NCI-H1417 (cell line): ENCODE data around the gene NOTCH1.

ENCODE experiments used
- DNase-seq, 3 experiments: peaks; one replicate each; lab custom pipeline; 2025; lab: John Stamatoyannopoulos, UW

The NOTCH1 gene

DNA sequence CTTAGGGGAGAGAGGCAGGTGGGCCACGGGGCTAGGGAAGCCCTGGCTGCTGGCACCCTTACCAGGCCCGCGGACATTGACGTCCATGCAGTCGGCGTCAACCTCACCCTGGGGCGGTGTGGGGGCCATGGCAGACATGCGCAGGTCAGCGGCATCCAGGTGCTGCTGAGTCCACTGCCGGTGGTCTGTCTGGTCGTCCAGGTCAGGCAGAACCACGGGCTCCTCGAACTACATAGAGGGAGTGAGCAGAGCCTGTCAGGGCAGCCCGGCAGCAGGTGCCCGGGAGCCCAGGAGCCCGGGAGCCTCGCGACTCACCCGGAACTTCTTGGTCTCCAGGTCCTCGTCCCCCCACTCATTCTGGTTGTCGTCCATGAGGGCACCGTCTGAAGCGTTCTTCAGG, 44.2 kb downstream of the NOTCH1 start:
- no peak for DNase-seq

DNA sequence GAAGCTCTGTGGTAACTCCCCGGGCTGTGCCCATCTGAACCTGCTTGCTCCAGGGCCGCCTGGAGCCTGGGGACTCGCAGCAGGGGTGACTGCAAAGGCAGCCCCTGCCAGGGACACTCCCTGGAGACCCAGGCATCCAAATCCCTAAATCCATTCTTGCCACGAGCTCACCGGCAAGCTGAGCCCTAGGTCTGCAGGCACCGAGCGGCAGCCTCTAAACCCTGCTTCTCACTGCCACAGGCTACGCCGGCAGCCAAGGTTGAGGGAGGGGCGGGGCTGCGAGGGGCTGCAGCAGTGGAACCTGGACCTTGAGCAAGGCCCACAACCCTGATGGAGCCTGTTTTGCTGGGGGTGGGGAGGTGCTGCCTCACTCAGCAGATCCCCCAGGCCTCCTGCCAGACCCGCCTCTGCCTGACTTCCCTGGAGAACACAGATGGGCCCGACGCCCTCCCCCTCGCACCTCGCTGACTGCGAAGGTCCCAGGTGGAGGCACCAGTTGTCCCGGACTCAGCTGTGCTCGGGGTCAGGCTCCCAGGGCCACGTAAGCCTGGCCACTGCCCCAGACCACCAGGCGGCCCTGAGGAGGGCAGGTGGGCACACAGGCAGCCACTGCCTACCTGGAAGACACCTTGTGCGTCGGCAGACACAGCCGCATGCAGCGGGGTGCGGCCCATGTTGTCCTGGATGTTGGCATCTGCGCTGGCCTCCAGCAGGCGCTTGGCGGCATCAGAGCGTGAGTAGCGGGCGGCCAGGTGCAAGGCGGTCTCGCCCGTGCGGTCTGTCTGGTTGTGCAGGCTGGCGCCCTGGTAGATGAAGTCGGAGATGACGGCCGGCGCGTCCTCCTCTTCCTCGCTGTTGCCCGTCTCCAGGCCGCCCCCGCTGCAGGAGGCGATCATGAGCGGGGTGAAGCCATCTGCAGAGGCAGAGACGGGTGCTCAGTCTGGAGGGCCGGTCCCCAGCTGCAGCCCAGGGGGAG, 45.6 kb downstream of the NOTCH1 start:
- DNase-seq, result no peak

DNA sequence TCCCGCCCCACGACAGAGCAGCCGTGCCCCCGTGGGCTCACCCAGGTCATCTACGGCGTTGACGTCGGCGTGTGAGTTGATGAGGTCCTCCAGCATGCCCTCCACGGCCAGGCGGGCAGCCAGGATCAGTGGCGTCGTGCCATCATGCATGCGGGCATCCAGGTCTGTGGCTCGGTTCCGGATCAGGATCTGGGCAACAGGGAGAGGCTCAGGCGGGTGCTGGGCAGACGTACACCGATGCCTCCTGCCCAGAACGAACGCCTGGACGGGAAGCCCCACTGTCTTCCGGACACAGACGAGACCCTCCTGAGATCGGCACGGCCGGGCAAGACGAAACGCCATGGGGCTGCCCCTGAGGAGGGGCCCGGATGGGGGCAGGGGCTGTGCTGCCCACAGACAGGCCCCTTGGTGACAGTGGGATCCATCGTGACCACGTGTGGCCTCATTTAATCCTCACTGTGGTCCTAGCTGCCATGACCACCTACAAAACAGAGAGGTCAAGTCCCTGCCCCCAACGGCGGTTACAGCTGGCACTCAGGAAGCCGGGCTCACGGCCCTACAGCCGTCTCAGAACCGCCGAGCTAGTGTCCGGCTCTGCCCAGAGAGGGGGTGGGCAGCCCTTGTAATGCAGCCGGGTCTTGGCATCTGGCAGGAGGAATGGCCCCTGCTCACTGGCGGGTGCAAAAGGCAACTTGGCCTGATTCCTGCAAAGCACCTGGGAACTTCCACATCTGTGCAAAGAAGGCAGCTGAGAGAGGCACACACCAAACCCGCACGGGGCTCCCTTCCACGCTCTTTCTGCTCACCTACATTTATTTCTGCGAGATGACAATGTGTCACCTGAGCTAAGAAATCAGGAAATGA, 46.5 kb downstream of the NOTCH1 start:
- no peak for DNase-seq

DNA sequence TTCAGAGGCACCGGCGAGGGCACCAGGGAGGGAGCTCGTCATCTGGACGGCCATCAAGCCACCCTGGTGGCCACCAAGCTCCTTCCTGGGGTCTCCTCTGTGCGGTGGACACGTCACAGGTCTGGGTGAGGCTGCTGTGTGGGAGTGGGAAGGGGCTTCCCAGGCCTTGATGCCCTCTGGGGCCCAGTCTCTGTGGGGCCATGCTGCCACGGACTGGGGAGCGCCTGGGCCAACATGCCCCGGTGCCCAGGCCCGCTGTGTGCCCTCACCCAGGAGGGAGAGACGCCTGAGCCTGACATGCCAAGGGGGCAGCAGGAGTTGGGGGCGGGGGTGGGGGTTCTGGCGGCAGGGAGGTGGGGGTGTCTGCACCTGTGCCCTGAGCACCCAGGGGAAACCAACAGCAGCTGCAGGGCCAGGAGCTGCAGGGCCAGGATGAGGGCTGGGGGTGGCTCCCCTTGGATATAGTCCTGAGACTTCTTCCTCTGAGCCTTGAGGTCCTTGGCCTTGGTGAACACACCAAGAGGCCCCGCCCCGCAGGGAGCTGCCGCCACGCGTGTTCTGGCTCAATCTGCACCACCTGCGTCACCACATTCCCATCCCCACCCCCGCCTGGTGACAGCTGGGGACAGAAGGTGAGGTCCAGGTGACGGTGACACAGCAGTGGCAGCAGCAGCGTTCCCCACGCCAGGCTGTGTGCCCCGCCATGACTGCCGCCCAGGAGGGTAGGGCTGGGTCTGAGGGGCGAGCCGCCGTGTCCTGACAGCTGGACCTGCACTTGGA, 47.7 kb downstream of the NOTCH1 start:
- DNase-seq, result peak in 1 of 3 experiments; percentile 11

DNA sequence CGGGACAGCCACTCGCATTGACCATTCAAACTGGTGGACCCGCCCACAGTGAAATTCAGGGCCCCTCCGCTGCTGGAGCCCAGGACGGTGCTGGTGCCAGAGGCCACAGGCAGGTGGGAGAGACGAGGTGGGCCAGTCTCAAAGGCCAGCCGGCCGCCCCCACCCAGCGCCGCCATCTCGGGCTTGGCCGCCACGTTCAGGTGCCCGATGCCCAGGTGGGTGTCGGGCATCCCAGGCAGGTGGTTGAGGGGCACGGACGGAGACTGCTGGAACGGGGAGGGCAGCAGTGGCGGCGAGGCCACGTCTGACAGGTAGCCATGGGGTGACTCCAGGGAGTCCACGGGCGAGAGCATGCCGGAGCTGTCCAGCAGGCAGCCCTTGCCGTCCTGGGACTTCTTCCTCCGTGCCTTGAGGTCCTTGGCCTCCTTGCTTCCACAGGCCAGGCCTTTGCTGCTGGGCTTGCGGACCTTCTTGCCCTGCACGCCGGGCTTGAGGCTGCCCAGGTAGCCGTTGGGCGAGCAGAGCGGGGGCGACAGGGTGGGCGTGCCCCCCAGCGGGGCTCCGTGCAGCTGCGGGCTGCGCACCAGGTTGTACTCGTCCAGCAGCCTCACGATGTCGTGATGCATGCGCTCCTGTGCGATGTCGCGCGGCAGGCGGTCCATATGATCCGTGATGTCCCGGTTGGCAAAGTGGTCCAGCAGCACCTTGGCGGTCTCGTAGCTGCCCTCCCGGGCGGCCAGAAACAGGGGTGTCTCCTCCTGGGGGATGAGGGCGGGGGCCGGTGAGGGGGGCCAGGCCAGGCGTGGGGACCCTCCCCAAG, 48.8 kb downstream of the NOTCH1 start:
- no peak for DNase-seq

DNA sequence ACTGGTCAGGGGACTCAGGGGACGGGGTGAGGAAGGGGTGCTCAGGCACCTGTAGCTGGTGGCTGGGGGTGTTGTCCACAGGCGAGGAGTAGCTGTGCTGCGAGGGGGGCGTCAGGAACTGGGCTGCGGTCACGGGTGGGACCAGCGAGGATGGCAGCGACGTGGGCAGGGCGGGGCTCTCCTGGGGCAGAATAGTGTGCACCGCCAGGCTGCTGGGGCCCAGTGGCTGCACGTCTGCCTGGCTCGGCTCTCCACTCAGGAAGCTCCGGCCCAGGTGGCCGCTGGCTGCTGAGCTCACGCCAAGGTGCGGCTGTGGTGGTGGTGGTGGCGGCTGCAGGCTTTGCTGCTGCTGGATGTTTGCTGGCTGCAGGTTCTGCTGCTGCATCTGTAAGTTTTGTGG, 49.7 kb downstream of the NOTCH1 start:
- no peak for DNase-seq

DNA sequence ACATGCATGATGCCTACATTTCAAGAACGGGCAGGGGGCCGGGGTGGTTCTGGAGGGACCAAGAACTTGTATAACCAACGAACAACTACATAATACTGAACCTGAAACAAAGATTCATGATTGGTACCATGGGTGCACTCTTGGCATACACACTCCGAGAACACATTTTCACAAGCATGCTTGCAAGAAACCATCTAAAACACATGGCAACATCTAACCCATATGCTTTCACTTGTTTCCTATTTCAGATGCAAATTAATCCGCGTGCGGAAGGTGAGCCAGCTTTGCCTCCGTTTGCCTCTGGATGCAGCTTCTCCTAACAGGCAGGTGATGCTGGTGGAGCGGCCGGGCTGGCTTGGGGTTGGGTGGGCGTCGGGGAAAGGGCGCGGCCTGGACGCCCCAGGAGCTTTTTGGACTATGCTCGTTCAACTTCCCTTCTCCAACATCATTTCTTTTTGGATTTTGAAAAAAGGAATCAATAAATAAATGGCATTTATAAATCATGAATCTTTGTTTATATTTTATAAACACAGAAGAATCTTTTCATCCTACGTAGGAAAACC, 50.5 kb downstream of the NOTCH1 start:
- no peak for DNase-seq

DNA sequence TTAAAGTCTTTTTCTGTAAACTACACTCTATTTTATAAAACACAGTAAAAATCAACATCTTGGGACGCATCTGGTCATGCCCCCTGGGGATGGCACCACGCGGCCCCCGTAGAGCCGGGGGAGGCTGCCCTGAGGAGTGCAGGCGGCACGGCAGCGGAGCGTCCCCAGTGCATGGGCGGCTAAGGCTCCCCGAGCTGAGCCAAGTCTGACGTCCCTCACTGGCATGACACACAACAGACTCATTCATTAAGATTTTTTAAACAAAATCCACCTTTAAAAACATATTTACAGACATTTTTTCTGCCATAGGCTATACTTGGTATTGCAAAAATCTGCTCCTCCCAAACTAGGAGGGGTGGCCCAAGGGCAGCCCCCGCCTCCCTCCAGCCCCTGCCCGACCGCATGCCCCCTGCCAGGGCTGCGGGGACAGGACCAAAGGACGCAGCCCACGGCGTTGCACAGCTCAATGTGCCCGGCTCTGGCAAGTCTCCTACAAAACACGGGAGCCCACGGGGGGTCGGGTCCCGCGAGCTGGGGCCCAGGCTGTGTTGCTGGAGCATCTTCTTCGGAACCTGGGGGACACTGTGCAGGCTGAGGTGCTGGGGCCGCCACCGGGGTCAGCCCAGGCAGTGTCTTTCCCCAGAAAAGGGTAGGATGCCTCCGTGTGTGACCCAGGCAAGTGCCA, 51.2 kb downstream of the NOTCH1 start:
- DNase-seq, result no peak

DNA sequence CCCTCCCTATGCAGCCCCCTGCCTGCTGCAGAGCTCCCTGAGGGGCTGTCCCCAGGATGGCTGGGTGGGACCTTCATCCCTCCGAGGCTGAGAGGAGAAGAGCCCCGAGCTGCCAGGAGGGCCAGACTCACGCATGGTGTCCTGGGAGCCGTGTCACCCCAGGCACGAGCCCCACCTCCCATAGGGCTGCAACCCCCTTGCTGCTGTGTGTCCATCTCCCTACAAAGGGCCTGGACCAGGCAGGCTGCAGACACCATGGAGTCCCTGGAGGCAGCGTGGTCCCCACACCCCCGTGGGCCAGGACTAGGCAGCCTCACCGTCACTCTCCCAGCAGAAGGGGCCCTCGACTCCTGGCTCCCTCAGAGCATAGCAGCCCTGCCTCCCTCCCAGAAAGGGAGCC, 51.8 kb downstream of the NOTCH1 start:
- no peak for DNase-seq

DNA sequence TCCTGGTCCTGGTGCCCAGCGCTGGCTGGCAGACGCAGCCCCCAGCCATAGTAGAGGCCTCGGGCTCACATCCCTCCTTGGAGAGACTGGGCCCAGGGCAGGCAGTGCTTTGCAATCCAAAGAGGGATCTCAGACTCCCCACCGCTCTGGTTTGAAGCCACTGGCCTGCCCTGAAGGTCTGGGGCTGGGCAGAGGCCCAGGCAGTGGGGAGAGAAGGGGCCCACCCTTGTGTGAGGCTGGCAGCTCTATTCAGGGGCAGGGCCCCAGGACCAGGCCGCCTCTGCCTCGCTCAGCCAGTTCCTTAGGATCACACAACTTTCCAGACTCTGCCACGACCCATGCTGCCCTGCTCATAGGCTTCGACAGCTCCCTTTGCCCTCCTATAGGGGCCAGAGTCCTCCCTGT, 52.3 kb downstream of the NOTCH1 start:
- no peak for DNase-seq

DNA sequence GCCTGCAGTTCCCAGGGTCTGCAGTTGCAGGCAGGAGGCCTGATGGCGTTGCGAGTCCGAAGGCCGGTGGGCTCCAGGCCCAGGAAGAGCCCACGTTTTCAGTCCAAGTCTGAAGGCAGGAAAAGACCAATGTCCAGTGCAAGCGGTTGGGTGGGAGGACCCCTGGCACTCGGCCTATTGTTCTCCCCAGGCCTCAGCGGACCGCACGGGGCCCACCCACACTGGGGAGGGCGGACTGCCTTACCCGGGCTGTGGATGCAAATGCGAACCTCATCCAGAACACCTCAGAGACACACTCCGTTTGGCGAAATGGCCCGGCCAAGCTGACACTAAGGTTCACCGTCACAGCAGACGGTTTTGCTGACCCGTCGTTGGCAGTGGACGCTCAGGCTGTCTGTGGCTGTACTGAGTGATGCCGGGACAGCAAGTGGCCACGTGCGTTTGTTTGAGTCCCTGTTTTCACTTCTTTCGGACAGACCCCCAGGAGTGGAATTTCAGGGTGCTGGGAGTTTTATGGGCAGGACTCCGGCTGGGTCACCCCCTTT, 52.8 kb downstream of the NOTCH1 start:
- no peak for DNase-seq

DNA sequence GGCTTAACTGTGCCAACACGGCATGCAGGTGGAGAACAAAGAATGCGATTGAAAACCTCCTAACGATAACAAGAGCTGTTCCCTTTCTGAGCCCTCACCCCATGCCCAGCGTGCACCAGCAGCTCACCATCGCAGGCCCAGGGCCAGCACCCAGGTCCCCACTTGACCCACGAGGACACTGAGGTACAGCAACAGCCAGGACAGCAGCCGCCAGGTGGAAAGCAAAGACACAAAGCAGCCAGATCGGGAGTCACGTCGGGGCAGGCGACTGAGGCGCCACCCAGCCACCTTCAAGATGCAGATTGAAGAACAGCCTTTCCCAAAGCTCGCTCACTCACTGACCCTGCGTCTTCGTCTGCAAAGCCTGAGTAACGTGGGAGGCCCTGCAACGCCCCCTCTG, 56.1 kb downstream of the NOTCH1 start:
- peak in 1 of 3 experiments; percentile 25 for DNase-seq

DNA sequence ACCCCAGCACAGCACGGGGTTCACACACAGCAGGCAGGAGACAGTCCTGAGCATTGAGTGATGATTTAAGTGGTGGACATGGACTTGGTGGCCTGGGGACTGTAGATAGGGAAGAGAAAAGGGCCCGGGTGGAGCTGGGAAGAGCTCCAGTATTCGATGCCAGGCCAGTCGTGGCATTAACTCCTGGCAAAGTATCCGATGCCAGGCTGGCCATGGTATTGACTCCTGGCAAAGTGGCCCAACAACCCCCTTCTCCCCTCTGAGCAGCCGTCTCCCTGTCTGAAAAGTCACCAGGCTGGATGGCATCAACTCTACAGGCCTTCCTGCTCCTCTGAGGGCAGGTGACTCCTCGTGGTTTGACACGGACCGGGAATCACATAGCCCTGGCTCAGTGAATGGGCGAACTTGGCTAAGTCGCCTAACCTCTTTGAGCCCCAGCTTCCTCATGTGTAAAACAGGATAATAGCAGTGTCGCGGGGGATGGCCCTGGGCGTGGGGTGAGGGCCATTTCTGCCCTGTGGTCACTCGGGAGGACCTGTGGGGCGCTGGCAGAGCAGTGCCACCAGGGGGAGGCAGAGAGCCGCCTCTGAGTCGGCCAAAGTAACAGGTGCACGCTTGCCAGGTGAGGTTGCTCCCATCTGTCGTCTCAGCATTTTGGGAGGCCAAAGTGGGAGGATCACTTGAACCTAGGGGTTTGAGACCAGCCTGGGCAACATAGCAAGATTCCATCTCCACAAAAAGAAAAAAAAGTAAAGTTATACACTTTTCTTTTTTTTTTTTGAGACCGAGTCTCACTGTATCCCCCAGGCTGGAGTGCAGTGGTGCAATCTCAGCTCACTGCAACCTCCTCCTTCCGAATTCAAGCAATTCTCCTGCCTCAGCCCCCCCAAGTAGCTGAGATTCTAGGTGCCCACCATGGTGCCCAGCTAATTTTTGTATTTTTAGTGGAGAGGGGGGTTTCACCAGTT, 57.3 kb downstream of the NOTCH1 start:
- DNase-seq, result peak; percentile 38 to 83 (median 59)

DNA sequence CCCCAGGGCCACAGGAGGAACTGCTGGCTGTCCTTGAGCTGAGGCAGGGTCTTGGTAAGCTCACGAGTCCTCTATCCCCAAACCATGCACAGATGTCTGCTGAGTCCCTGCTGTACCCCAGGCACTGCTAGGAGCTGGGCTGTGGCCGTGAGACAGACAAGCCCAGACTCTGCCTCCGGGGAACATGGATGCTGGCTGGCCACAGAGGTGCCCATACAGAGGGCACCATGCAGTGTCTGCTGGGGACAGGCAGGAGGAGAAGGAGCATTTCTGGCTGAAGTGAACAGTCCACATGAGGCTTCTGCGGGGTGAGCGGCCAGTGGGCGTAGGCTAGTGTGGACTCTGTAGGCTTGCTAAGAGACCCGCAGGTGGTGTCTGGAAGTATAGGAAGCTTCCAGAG, 58.2 kb downstream of the NOTCH1 start:
- no peak for DNase-seq

DNA sequence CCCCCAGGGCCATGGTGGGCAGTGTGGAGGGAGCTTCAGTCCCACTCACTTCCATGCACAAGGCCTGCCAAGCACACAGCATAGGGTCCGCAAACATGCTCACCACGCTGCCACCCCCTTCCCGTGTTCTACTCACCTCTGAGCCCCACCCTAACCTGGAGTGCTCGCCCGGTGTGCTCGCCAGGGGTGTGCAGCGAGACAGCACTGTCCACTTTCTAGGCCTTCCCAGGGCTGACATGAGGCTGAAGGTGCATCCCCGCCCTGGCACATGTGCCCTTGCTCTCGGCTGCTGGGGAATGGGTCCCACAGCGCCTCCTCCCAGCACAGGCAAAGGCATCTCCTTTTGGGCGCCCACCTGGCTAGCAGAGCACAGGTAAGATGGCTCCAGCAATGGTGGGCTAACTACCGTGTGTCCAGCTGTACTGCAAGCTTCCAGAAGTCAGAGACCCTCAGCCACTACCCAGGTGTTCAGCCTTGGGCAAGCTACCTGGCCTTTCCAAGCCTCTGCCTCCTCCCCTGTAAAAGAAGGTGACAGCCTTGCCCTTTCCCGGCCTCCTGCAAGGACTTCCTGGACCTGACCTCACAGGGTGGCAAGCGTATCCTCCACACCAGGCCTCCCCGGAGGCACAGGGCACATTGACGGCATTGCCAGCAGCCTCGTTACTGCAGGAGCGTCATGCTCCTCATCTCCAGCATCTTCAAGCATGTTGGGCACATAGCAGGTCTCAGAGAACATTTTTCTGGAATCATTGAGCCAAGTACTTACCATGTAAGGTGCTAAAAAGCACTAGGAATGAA, 58.8 kb downstream of the NOTCH1 start:
- no peak for DNase-seq

DNA sequence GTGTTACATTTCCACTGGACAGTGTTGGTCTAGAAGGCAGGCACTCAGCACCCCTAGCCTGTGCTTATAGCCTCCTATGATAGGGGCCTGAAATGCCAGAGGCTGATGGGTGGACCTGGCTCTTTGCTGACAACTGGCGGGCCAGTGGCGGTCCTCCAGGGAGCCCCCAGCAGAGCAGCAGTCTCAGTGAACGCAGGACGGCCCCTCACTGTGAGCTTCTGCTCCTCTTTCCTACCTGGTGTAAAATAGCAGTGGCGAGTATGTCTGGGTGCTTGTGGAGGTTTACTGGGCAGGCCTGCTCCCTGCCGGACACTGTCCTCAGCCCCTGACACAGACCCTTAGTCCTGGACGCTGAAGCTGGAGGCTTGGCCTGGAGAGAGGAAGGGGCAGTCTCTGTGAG, 59.7 kb downstream of the NOTCH1 start:
- DNase-seq, result no peak

DNA sequence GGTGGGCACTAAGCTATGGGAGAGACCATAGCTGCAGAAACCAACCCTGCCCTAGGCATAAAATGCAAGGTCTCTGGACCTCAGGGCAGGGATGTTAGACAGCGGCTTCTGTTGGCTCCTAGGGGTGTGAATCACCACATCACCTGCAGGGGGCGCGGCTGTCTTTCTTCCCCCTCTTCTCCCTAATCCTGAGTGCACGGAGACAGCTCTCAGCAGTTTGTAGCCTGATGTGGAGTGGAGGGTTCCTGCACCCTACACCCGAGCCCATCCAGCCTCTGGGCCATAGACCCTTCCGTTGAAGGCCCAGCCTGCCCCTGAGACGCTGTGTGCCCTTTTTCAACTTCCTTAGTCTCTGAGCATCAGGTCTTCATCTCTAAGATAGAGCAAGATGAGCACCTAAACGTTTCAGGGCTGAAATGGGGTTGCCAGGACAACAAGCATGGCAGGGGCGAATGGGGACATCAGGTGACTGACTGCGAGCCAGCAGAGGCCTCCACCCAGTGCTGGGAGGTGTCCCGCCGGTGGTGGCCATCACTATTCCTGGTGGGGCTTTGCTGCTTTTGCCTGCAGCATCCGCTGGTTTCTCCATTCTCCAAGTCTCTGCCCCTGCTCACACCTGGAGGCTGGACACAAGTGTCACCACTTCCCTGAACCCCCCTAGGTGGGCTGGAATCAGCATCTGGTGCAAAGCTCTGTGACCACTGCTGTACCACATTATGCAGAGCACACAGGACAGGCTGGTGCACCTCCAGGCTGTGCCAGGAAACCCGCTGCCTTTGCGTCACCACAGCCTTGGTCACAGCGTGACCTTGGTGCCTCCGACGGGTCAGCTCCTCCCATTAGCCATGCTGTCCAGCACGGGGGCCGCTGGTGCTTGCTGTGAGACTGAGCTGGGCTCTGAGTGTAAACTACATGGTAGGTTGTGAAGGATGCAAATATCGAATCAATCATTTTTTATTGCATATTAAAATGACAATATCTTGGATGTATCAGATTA, 60.5 kb downstream of the NOTCH1 start:
- peak; percentile 29 to 92 (median 79) for DNase-seq
